Esophagus squamous epithelium (tissue), 4 donors: Measurements from ENCODE around the gene CCSER1.

Experiments used
- POLR2A ChIP-seq, 4 donors: fragments of 450-650 bp; IDR thresholded peaks; one replicate each; pipeline ENCODE4 v1.6.1; 2017; ENCODE audit warnings: antibody characterized with exemption in 4 of 4, mild to moderate bottlenecking in 4 of 4, moderate library complexity in 3 of 4
- TF ChIP-seq, protein P1 (sequence below), 6 experiments: fragments of 450-650 bp in 4 of 6; fragments of 200-600 bp in 2 of 6; sonication (generic) in 2 of 6; IDR thresholded peaks; one replicate each; pipeline ENCODE4 v1.5.1; 2016 to 2019; ENCODE audit warnings: antibody characterized with exemption in 6 of 6, mild to moderate bottlenecking in 4 of 6, moderate library complexity in 4 of 6

DNA sequence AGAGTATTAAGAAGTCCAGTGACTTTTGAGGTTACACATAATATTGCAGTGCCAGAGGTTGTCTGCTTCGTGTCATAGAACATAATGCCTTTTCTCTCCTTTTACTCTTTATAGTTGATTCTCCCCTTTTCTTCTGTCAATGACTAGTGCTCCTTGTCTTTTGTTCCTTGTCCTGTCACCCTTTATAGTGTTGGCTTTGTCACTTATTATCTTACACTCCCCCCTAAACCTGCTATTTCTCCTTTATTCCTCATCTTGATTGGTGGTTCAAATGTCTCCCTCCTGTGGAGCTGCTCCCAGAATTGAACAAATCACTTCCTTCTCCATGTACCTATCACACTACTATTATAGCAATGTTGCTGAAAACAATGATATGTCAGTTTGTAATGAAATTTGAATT, 1320.0 kb downstream of the CCSER1 start:
- TF ChIP-seq, protein P1, sequence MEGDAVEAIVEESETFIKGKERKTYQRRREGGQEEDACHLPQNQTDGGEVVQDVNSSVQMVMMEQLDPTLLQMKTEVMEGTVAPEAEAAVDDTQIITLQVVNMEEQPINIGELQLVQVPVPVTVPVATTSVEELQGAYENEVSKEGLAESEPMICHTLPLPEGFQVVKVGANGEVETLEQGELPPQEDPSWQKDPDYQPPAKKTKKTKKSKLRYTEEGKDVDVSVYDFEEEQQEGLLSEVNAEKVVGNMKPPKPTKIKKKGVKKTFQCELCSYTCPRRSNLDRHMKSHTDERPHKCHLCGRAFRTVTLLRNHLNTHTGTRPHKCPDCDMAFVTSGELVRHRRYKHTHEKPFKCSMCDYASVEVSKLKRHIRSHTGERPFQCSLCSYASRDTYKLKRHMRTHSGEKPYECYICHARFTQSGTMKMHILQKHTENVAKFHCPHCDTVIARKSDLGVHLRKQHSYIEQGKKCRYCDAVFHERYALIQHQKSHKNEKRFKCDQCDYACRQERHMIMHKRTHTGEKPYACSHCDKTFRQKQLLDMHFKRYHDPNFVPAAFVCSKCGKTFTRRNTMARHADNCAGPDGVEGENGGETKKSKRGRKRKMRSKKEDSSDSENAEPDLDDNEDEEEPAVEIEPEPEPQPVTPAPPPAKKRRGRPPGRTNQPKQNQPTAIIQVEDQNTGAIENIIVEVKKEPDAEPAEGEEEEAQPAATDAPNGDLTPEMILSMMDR (IDR thresholded peaks at IDR 0.05) = no peak
- TF ChIP-seq POLR2A (IDR thresholded peaks at IDR 0.05) = no peak
